T follicular helper cell (primary cell): ENCODE measurements around the gene SORD.

Experiments used
- DNase-seq: peaks from one replicate; pipeline ENCODE4 v3.0.0-alpha.2; 2020; ENCODE audit warnings: low read depth

The SORD gene

DNA sequence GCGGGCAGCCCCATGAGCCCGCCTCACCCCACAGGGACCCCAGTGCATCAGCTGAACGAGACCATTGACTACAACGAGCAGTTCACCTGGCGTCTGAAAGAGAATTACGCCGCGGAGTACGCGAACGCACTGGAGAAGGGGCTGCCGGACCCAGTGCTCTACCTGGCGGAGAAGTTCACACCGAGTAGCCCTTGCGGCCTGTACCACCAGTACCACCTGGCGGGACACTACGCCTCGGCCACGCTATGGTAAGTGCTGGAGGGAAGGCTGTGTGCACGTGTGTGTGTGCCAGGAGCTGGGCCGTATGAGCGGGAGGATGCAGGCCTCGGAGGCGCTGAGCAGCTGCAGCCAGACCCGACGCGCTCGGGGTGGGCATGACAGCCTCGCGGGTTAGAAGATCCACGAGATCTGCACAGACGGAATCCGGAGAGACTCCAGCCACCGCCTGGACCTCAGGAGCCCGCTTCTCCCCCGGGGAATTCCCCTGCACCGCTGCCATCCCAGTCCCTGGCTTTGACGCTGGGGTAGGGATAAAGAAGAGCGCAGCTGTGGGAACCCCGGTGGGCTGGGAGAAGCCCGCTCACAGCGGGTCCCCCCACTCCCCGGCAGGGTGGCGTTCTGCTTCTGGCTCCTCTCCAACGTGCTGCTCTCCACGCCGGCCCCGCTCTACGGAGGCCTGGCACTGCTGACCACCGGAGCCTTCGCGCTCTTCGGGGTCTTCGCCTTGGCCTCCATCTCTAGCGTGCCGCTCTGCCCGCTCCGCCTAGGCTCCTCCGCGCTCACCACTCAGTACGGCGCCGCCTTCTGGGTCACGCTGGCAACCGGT, 93.7 kb downstream of the SORD start:
- no peak for DNase-seq

DNA sequence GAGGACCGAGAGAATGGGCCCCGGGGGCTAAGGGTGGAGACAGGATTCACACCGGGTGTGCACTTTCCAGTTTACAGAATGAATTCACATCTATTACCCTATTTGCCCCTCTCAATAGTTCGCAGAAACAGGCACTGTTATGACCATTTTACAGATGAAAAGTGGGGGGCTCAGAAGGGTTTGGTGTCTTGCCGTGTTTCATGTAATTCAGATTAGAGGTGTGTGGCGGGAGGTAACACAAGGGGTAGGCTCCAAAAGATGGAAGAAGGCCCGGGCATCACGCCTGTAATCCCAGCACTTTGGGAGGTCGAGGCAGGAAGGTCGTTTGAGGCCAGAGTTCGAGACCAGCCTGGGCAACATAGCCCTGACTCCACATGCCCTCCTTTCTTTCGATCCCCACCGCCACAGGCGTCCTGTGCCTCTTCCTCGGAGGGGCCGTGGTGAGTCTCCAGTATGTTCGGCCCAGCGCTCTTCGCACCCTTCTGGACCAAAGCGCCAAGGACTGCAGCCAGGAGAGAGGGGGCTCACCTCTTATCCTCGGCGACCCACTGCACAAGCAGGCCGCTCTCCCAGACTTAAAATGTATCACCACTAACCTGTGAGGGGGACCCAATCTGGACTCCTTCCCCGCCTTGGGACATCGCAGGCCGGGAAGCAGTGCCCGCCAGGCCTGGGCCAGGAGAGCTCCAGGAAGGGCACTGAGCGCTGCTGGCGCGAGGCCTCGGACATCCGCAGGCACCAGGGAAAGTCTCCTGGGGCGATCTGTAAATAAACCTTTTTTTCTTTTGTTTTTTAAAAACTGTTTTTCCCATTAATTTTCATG, 94.5 kb downstream of the SORD start:
- no peak for DNase-seq

DNA sequence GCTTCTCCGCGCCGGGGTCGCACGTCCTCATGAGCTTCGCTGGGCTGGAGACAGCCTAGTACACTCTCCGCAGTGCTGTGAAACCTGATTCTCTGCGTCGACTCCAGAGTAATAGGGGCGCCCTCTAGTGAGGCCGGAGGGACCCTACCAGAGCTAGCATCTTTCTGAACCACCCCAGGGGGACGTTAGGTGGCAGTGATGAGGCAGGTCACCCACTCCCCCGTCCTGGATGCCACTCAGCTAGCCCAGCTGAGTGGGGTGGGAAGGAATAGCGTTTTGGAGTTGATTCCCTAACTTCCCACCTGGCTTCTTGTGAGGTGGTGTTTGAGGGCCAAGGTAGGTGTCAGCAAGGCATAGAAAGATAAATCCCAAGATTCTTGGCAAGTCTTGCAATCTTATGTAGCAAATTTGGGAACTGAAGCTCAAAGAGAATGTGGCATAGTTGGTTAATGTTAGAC, 95.2 kb downstream of the SORD start:
- peak; percentile 75 for DNase-seq

DNA sequence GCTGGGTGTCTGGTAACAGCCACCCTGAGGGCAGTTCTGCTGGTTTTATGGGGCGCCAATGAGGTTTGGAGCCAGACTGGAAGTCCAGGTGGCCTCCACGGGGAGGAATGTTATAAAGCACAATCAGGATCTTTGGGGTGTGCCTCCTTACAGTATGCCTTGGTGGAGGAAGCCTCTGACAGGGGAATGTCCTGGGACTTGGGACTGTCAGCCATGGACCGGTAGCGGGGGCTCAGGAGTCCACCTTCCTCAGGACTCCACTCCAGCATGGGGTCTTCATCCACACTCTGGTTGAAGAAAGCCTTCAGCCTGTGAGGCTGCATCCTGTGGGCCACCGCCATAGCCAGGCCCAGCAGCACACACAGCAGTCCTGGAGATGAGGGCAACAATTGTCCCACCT, 96.0 kb downstream of the SORD start:
- no peak for DNase-seq

DNA sequence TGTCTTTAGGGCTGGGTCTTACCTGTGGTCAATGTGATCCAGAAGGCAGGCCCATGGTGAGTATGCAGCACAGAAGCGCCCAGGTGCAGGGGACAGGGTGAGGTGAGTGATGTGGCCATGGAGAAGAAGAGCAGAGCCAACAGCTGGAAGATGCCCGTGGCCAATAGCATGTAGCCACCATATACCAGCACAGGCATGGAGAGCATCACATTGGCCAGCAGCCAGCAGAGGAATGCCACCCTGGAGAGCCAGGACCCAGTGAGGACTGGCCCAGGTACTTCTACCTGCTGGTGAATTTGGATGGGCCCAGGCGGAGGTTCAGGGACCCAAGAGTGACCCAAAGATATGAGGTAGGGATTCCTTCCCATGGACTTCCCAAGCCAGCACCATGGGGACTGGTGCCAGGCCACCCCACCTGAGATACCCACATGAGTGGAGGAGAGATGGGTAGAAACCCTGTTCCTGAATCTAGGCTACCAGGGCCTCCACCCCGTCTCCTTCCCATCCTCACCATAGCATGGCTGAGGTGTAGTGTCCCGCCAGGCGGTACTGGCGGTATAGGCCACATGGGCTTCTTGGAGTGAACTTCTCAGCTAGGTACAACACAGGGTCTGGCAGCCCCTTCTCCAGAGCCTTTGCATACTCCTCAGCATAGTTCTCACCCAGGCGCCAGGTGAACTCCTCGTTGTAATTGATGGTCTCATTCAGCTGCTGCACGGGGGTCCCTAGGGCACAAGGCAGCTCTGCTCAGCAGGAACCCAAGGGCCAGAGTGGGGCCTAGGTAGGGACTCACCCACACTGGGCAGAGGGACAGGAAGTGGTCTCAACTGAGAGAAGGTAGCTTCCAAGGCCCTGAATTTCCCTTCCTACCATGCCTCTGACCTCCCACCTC, 97.3 kb downstream of the SORD start:
- no peak for DNase-seq

DNA sequence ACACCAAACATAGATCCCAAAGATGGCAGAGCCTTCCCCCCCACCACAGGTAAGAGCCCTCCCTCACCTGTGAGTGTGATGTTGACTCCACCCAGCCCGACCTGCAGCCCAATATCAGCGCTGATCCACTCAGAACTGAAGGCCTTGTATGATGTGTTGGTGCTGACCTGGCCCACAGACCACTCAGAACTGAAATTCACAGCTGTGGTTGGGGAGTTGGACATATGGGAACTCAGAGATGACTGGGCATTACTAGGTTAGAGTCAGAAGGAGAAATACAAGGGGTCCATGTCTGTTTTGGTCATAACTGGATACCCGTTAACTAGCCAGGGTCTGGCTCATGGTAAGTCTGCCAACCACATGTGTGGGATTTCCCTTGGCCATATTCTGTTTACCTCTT, 98.0 kb downstream of the SORD start:
- no peak for DNase-seq

DNA sequence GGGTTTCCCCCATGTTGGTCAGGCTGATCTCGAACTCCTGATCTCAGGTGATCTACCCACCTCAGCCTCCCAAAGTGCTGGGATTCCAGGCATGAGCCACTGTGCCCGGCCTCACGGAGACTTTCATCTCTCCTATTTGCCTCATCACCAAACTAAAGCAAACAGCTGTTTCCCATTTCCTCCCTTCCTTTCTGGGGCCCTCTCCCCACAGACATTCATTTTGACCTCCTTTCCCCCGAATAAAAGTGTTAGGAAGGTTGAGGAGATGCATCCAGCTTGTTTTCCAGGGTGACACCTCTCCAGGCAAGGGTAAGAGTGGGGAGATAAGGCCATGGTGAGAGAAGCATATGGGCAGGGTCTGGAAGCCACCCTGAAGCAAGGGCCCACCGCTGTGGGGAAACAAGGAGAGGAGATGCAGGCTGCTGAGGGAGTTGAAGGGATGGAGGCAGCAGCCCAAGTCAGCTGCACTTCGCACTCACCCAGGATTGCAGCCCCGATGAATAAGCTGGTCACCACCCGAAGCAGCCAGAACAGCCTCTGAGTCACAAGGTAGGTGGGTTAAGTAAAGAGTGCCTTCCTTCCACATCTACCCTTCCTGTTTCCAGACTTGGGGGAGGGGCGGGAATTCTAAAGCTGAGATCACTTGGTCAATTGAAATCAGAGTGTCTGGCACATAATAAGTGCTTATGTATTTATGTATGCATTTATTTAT, 98.9 kb downstream of the SORD start:
- no peak for DNase-seq

DNA sequence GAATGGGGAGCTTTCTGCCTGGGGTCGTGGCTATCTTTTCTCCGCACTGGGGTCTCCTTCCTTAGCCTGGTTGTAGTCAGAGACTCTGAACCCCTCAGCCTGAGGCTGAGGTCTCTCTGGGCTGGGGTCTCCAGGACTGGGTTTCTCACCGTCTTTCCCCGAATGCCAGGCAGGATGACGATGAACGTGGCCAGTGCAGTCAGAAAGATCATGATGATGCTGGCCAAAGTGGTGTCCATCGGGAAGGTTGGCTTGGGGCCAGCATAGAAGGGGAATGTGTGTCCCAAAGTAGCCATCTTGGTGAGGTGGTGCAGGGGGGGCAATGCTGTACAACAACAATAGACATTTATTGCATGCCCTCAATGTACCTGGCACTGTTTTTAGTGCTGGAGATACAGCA, 99.7 kb downstream of the SORD start:
- no peak for DNase-seq

DNA sequence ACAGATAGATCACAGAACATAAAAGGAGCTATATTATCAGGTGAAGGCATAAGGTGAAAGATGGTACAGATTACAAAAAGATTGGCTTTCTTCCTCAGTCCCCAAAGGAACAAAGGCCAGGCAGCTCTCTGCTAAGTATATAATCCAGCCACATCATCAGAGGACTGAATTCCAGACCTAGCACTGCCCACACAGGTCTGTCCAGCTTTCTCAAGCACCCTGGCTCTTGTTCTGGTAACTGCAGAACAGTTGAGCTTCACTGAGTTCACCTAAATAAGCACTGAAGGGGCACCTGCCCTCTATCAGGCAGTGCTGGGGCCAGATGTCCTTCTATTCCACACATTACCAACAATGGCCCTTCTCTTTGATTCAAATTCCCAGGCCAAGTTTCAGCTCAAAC, 100.4 kb downstream of the SORD start:
- DNase-seq: no peak

DNA sequence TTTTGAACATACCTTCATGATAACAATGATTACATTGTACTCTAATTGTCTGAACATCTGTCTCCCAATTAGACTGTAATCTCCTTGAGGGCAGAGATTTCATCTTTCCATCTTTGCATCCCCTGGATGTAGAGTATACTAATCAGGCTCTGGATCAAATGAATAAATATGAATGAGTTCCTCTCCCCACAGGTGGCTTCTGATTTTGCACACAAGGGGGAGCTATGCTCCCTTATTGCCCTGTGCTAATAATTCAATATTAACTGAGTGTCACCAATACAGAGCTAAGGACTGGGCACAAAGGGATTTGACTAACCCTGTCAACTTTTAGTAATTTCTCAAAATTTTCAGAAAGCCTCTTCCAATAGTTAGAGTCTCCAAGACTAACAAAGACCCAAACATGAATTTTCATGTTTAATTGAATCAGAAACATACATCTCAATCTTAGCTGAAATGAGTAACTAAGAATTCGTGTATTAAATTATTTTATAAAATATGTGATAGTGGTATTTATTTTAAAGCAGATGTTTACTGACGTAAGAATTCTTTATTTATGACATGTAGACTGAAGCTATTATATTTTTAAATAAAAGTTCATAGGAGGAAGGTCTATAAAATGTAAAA, 103.7 kb downstream of the SORD start:
- peak; percentile 34 for DNase-seq
